GM18505 (cell line): Measurements from ENCODE around the gene PLCB4.

Experiments used
- ATAC-seq: cut with Tn5 transposase; IDR thresholded peaks from one replicate; pipeline ENCODE4 v1.9.1; 2021; ENCODE audit not compliant: unreplicated experiment
- POLR2A ChIP-seq: IDR thresholded peaks from 4 replicates; pipeline ENCODE4 v1.6.1; 2011; ENCODE audit warnings: borderline replicate concordance; ENCODE audit not compliant: insufficient read depth, insufficient read length; ENCODE audit errors: extremely low read depth

PLCB4 gene

DNA sequence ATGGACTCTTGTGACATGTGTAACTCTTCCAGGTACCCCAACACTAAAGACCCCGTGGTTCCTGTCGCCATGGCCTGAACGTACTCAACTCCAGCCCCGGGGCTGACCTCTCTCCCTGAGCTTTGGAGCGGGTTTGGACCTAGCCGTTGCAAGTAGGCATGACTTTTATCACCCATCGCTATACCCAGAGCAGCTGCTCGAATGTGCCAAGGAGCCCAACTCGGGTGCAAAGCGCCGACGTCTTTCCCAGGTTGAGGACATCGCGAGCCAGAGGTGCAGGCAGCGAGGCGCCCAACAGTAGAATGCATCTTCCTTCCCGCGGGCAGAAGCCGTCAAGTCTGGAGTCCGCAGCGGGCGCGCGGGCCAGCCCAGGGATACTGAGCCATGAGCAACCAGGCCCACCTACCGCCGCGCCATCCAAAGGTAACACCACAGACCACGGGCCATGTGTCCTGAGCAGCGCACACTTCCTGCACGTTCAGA lies 439.9 kb downstream of the PLCB4 start:
- no peak for ATAC-seq
- no peak for TF ChIP-seq POLR2A

DNA sequence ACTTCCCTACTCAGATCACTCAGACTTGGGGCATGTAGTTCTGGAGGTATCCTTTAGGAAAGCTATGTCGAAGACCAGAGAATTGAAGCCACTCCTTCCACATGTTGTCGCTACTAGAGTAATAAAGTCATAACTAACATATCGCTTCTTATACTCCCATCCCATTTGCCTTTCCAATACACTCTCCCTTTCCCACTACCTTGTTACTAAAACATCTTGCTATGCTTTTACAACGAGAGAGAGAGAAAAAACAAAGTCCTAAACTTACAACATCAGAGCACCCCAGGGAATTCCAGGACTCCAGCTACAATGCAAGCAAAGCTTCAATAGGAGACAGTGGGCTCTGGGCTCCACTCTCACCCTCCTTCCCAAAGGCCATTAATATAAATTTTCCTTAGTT lies 440.4 kb downstream of the PLCB4 start:
- TF ChIP-seq POLR2A, result no peak
- no peak for ATAC-seq

DNA sequence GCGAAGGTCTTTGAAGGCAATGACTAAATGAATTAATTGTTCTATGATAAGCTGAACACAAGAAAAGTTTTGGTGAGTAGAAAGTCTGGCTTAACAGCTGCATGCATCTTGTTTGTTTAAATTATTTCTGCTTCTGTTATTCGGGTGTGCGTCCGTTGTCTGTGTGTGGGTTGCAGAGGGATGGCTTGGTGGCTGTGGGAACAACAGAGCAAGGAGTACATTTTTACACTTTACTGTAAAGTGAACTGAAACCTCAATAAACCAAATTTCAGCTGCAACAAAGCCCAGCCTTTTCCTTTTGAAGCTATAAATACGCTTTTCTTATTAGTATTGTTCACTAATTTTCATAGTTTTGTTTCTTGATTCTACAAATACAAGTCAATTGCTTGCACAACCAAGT lies 442.0 kb downstream of the PLCB4 start:
- TF ChIP-seq POLR2A, result no peak
- peak; percentile 56 for ATAC-seq

DNA sequence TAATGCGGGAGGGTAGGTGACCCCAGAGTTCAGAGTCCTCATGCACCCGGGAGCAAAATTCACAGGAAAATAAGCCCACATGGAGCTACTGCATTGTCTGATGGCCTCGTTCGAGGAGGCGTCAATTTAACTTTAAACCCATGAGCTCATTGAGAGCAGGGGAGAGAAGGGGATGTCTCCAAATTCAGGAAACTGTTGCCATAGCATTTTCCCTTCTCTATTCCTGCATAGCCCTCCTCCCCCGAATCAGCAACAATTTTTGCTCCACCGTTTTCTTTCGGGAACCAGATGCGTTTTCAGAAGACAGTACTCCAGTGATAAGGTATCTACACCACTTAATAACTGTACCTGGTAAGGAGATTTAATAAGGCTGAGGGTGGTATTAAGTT lies 445.2 kb downstream of the PLCB4 start:
- ATAC-seq, result no peak
- TF ChIP-seq POLR2A, result no peak

DNA sequence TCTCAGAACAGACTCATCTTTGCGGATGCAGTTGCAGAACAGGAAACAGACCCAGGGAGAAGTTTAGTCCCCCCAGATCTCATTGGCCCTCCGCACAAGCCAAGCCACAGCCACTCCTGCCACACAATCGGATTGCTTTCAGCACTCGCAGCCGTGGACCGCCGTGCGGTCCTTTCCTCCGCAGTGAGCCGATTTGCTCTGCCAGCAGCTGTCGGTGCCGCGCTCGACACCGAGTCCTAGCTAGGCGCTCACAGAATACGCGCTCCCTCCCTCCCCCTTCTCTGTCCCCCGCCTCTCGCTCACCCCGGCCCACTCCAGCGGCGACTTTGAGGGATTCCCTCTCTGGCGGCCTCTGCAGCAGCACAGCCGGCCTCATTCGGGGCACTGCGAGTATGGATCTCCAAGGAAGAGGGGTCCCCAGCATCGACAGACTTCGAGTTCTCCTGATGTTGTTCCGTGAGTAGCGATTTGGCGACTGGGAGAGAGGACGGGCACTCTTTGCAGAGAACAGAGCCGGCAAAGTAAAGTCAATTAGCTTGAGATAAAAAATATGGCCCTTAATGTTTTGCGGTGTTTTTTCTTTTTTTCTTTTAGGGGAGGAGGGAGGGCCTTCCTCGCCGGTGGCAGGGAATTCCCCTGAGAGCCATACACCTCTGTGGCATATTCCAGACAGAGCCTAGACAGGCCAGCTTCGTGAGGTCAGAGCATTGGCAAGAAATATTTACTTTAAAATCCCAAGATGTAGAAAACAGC lies 445.8 kb downstream of the PLCB4 start, which contains the start of gene LAMP5:
Gene LAMP5 (plus strand): TSS at position 130 of the 753 bp plus-strand sequence. CDS start 263 bp downstream, at position 393.
- no peak for ATAC-seq
- TF ChIP-seq POLR2A, result no peak

DNA sequence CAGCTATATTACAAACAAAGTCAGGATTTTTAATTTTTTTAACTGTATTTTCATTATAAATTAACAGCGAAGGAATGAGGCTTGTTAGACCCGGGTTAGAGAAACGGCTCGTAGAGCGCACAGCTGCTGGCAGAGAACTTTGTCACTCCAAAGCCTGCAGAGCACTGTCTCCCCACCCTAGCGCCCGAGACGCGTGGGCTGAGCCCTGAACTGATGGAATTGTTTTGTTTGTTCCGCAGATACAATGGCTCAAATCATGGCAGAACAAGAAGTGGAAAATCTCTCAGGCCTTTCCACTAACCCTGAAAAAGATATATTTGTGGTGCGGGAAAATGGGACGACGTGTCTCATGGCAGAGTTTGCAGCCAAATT lies 446.3 kb downstream of the PLCB4 start:
- ATAC-seq, result no peak
- no peak for TF ChIP-seq POLR2A

DNA sequence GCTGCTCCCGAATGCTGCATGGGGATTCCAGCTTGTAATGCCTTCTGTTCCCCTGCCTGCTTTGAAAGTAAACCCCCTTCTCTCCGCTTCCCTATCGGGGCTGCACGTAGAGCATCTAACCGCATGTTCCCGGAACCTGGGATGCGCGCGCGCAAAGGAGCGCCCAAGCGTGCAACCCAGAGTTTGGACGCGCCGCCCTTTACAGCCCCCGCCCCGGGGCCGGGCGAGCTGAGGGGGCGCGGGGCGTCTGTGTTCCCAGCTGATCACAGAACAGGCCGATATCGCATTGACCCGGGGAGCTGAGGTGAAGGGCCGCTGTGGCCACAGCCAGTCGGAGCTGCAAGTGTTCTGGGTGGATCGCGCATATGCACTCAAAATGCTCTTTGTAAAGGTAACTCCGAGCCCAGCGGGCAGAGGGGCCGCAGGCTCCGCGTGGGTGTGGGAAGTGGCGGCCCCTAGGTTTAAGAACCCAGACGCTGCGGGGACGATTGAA lies 446.9 kb downstream of the PLCB4 start:
- ATAC-seq, result no peak
- no peak for TF ChIP-seq POLR2A

DNA sequence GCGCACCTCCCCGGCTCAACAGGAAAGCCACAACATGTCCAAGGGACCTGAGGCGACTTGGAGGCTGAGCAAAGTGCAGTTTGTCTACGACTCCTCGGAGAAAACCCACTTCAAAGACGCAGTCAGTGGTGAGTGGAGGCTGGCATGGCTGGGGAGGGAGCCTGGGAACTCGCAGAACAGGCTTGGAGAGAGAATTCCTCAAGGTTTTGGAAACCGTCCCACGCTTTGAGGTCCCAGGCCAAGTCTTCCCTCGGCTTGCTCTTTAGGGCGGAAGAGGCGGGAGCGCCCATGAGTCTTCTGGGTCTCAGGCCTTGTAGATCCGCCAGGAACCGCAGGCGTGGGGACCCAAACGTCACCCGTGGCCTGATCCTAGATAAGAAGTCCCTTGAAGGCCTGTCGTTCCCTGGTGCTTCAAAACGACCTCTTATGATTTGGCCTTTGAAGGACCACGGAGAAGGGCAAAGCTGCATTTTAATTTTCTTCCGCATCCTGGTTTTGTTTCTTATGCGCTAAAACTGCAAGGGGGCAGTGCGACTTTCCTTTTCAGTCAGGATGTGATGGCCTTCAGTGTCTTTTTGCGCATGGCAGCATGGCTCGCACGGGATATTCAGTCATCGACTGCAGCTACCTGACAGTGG lies 447.5 kb downstream of the PLCB4 start:
- ATAC-seq, result no peak
- no peak for TF ChIP-seq POLR2A

DNA sequence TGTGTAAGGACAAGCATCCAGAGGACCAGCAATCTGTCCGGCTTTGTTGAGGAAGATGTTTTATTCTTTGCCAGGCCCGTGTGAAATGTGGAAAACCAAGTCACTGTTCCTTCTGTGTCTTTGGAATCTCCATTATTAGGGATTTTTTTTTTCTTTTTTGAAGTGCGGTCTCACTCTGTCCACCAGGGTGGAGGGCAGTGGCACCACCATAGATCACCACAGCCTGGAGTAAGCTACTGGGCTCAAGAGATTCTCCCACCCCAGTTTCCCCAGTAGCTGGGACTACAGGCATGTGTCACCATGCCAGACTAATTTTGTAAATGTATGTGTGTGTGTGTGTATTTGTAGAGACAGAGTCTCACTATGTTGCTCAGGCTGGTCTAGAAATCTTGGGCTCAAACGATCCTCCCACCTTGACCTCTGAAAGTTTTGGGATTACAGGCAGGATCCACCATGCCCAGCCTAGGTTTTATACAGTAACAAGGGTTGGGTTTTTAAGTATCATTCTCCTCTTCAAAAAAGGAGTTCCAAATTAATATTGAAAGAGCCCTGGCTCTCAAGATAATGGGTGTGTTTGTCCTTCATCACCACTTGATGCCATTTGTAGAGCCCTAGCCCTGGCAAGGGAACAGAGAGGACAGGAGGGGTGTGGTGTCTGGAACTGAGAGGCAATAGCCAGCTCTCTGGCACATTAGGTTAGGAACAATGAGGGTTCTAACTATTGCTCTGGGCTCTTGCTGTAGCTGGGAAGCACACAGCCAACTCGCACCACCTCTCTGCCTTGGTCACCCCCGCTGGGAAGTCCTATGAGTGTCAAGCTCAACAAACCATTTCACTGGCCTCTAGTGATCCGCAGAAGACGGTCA lies 448.6 kb downstream of the PLCB4 start:
- TF ChIP-seq POLR2A, result no peak
- ATAC-seq, result no peak

DNA sequence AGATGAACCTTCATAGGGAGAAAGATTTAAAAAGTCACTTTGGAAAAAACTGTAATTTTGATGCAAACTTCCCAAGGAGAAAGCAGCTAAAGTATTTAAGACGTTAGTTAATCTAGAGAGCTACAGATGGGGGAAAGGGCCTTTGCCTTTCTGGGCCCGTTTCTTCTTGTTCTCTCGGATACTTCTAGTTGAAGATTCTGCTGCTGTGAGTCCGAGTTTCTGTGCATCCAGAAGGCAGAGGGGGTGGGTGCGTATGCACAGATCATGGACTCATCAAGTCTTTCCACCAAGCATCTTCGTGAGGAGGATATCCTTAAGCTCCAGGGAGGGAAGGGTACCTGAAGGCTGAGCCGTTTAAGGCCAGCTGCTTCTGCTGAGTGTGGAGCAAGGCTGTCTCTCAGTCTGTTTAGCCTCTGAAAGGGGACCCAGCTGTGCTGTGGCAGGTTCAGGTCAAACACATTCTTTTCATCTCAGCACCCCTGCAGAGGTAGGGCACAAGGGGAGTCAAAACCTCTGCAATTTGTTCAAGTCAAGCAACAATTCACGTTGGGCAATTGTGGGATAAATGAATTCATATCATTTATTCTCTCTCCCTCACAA lies 449.8 kb downstream of the PLCB4 start:
- TF ChIP-seq POLR2A, result no peak
- no peak for ATAC-seq

DNA sequence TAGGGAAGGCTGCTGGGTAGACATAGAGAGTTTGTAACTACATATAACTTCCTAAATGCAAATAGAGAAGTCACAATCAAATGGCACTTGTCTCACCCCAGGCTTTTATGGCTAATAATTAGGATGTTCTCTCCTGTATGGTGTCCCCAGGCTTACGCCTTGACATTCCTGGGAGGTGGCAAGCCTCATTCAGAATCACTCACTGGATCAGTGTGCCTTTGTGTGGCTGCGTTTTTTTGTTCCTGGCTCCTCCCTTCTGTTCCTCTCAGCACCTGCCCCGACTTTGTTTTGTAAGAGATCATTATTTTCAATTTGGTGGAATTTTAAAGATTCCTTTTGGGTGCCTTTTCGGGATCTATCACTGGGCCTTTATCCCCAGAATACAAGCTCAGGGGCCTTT lies 451.2 kb downstream of the PLCB4 start:
- no peak for ATAC-seq
- TF ChIP-seq POLR2A, result no peak

DNA sequence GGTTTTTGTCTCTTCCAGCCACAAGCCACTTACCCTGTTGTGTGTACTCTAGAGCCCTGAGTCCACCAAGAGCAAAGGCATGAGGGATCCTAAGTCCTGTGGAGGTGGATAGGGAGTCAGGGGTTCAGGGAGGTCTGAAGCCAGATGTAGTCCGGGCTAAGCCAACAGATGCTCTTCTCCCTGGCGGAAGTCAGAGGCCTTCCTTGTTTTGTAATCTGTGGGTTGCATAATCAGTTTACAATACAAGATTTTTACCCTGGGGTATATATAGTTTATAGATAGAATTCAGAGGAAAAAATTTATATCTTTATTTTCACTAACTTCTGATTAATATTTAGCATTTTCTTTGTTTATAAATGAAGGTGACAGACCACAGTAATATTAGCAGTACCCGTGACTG lies 454.7 kb downstream of the PLCB4 start:
- TF ChIP-seq POLR2A, result no peak
- no peak for ATAC-seq
